HepG2 (cell line): ENCODE data around the gene TNFRSF21. TPM values are rescaled to one million over a fixed set of nuclear protein-coding genes. Genes with fewer than 3 reads are reported as not detected.

ENCODE experiments used
- EEA1 ChIP-seq: sonication (generic); formaldehyde crosslinking; IDR thresholded peaks from 2 replicates; pipeline ENCODE4 v1.5.1; 2020; ENCODE audit warnings: mild to moderate bottlenecking, missing genetic modification reagents, borderline replicate concordance
- HNRNPH1 ChIP-seq: fragments of 200-400 bp; formaldehyde crosslinking; optimal IDR thresholded peaks from 2 replicates; pipeline ENCODE3; 2017; ENCODE audit warnings: mild to moderate bottlenecking, low read depth, low read length
- HNRNPLL ChIP-seq: fragments of 200-400 bp; formaldehyde crosslinking; IDR thresholded peaks from 2 replicates; pipeline ENCODE4 v1.6.1; 2017; ENCODE audit warnings: mild to moderate bottlenecking, low read depth, low read length; ENCODE audit not compliant: poor library complexity, severe bottlenecking
- JARID2 ChIP-seq: sonication (generic); formaldehyde crosslinking; IDR thresholded peaks from 2 replicates; pipeline ENCODE4 v1.8.1; 2023; ENCODE audit warnings: missing genetic modification reagents, inconsistent platforms; ENCODE audit not compliant: insufficient replicate concordance
- MEIS2 ChIP-seq: sonication (generic); formaldehyde crosslinking; IDR thresholded peaks from 2 replicates; pipeline ENCODE4 v1.9.0; 2021; ENCODE audit warnings: mild to moderate bottlenecking, missing genetic modification reagents
- MTF1 ChIP-seq: sonication (generic); formaldehyde crosslinking; IDR thresholded peaks from 2 replicates; pipeline ENCODE4 v1.5.0; 2020; ENCODE audit warnings: missing genetic modification reagents
- MXD4 ChIP-seq: IDR thresholded peaks from 2 replicates; pipeline ENCODE4 v1.6.1; 2016; ENCODE audit warnings: mild to moderate bottlenecking, missing biosample characterization, missing genetic modification reagents
- ONECUT2 ChIP-seq: sonication (generic); formaldehyde crosslinking; IDR thresholded peaks from 2 replicates; pipeline ENCODE4 v1.4.0; 2020; ENCODE audit warnings: missing genetic modification reagents
- PHF8 ChIP-seq: sonication (generic); formaldehyde crosslinking; IDR thresholded peaks from 2 replicates; pipeline ENCODE4 v1.5.0; 2020; ENCODE audit warnings: missing genetic modification reagents
- TCF12 ChIP-seq, 2 experiments: fragments of 450-650 bp in 1 of 2; sonication (generic) in 1 of 2; formaldehyde crosslinking in 1 of 2; IDR thresholded peaks; 2 replicates each; pipeline versions ENCODE4 v1.6.1 to v1.8.0; 2017 to 2022; ENCODE audit warnings: antibody characterized with exemption in 1 of 2, mild to moderate bottlenecking in 1 of 2, missing genetic modification reagents in 1 of 2, moderate library complexity in 1 of 2
- ZFYVE20 ChIP-seq: sonication (generic); formaldehyde crosslinking; IDR thresholded peaks from 2 replicates; pipeline ENCODE4 v1.8.0; 2023; ENCODE audit warnings: low read depth, mild to moderate bottlenecking, moderate library complexity, missing genetic modification reagents, borderline replicate concordance
- ZNF33A ChIP-seq: sonication (generic); formaldehyde crosslinking; IDR thresholded peaks from 2 replicates; pipeline ENCODE4 v1.5.1; 2020; ENCODE audit warnings: missing genetic modification reagents, mild to moderate bottlenecking, moderate library complexity, borderline replicate concordance
- ZNF747 ChIP-seq: sonication (generic); formaldehyde crosslinking; IDR thresholded peaks from 2 replicates; pipeline ENCODE4 v1.8.1; 2023; ENCODE audit warnings: missing genetic modification reagents, mild to moderate bottlenecking, borderline replicate concordance
- ZZZ3 ChIP-seq: sonication (generic); formaldehyde crosslinking; IDR thresholded peaks from 2 replicates; pipeline ENCODE4 v1.4.0; 2020; ENCODE audit warnings: missing genetic modification reagents, mild to moderate bottlenecking, borderline replicate concordance
- polyA plus RNA-seq, 8 experiments: library from polyadenylated mRNA; depleted of rRNA in 3 of 8; stranded (reverse) in 7 of 8; unstranded in 1 of 8; fragments of >200 nt; fragmentation: Illumina TruSeq in 4 of 8; extraction: Trizol in 4 of 8; gene quantifications; 2 replicates each; pipeline versions ENCODE4 v1.2.1 to v1.2.3, GENCODE V29; 2011 to 2016; ENCODE audit warnings: low read depth in 4 of 8, missing spikeins in 1 of 8, mixed read lengths in 1 of 8; ENCODE audit not compliant: insufficient read depth in 1 of 8
- total RNA-seq, 5 experiments: library from RNA; depleted of rRNA; stranded (reverse); fragments of >200 nt; fragmentation: Illumina TruSeq; extraction: Trizol; gene quantifications; 2 replicates each; pipeline ENCODE4 v1.2.3, GENCODE V29; 2016; ENCODE audit warnings: low read depth in 1 of 5
- TF ChIP-seq, protein P1 (sequence below): sonication (generic); formaldehyde crosslinking; IDR thresholded peaks from 2 replicates; pipeline ENCODE4 v1.4.0; 2020; ENCODE audit warnings: missing genetic modification reagents
- TF ChIP-seq, protein P2 (sequence below): sonication (generic); formaldehyde crosslinking; IDR thresholded peaks from 2 replicates; pipeline ENCODE4 v1.4.0; 2020; ENCODE audit warnings: mild to moderate bottlenecking, missing genetic modification reagents
- TF ChIP-seq, protein P3 (sequence below): sonication (generic); formaldehyde crosslinking; IDR thresholded peaks from 2 replicates; pipeline ENCODE4 v1.4.0; 2020; ENCODE audit warnings: mild to moderate bottlenecking, low read depth, missing genetic modification reagents
- TF ChIP-seq, protein P4 (sequence below): sonication (generic); formaldehyde crosslinking; IDR thresholded peaks from 2 replicates; pipeline ENCODE4 v1.9.0; 2021; ENCODE audit warnings: missing genetic modification reagents, mild to moderate bottlenecking, borderline replicate concordance
- TF ChIP-seq, protein P5 (sequence below), 2 experiments: sonication (generic) in 1 of 2; formaldehyde crosslinking in 1 of 2; IDR thresholded peaks; 2 replicates each; pipeline versions ENCODE4 v1.4.0 to v1.6.1; 2016 to 2020; ENCODE audit warnings: borderline replicate concordance in 1 of 2, low read depth in 1 of 2, mild to moderate bottlenecking in 1 of 2, missing genetic modification reagents in 1 of 2

Gene TNFRSF21
- total and polyA plus RNA-seq, 2 of the 13 experiments (the other 11 are each of a cell fraction or from before 2014, with no cell fraction given), result 24.8 to 46.3 TPM

DNA sequence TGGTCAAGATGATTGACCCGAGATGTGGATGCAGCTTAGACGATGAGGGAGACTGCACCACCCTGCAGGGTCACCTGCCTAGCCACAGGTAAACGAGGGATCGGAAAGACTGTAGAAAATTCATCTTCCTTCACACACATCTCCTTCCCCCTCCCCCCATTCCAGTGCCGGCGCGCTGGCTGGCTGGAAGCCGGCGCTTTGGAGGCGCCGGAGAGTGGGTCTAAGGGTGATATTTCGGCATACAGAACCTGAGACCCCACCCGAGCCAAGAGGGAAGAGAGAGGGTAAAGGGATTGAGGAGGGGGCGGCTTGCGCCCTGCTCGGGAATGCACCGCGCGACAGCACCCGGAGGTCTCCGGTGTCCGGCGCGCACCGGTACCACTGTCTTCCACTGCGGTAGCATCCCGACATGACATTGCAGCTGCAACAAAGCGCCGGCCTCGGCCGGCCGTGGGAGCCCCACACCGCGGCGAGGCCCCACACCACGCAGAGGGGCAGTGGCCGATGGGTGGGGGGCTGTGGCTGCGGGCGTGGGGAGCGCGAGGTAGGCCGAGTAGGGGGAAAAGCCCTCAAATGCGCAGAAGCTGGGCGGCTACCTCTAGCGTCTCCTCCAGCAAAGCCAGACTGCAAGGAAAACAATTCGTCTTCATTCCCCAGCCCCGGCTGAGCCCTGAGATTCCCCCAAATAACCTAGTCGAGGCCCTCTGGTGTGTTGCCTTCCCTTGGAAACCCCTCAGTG, 984 bp downstream of the TNFRSF21 start (continued):
- TF ChIP-seq, protein P1, sequence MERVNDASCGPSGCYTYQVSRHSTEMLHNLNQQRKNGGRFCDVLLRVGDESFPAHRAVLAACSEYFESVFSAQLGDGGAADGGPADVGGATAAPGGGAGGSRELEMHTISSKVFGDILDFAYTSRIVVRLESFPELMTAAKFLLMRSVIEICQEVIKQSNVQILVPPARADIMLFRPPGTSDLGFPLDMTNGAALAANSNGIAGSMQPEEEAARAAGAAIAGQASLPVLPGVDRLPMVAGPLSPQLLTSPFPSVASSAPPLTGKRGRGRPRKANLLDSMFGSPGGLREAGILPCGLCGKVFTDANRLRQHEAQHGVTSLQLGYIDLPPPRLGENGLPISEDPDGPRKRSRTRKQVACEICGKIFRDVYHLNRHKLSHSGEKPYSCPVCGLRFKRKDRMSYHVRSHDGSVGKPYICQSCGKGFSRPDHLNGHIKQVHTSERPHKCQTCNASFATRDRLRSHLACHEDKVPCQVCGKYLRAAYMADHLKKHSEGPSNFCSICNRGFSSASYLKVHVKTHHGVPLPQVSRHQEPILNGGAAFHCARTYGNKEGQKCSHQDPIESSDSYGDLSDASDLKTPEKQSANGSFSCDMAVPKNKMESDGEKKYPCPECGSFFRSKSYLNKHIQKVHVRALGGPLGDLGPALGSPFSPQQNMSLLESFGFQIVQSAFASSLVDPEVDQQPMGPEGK (CRISPR knock-in tag), result peak; percentile 6; the same call in 1 of the 2 replicates
- TF ChIP-seq, protein P2, sequence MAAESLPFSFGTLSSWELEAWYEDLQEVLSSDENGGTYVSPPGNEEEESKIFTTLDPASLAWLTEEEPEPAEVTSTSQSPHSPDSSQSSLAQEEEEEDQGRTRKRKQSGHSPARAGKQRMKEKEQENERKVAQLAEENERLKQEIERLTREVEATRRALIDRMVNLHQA, result no peak
- TF ChIP-seq ZNF747 (CRISPR knock-in tag), result no peak
- TF ChIP-seq, protein P3, sequence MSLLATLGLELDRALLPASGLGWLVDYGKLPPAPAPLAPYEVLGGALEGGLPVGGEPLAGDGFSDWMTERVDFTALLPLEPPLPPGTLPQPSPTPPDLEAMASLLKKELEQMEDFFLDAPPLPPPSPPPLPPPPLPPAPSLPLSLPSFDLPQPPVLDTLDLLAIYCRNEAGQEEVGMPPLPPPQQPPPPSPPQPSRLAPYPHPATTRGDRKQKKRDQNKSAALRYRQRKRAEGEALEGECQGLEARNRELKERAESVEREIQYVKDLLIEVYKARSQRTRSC (CRISPR knock-in tag), result no peak
- TF ChIP-seq ZNF33A (CRISPR knock-in tag), result no peak
- TF ChIP-seq MXD4 (CRISPR knock-in tag), result no peak
- TF ChIP-seq PHF8 (CRISPR knock-in tag), result no peak; the same call in 1 of the 2 replicates
- TF ChIP-seq TCF12 (IDR thresholded peaks at IDR 0.05), result no peak
- no peak for TF ChIP-seq TCF12 (CRISPR knock-in tag; IDR thresholded peaks at IDR 0.05)
- TF ChIP-seq ONECUT2 (CRISPR knock-in tag), result no peak
- peak; percentile 28 for TF ChIP-seq JARID2 (CRISPR knock-in tag)
- no peak for TF ChIP-seq ZFYVE20
- TF ChIP-seq EEA1 (CRISPR knock-in tag), result no peak
- peak; percentile 47 for TF ChIP-seq HNRNPH1
- TF ChIP-seq MTF1, result no peak
- no peak for TF ChIP-seq HNRNPLL
- TF ChIP-seq ZZZ3 (CRISPR knock-in tag), result no peak
- TF ChIP-seq, protein P4, sequence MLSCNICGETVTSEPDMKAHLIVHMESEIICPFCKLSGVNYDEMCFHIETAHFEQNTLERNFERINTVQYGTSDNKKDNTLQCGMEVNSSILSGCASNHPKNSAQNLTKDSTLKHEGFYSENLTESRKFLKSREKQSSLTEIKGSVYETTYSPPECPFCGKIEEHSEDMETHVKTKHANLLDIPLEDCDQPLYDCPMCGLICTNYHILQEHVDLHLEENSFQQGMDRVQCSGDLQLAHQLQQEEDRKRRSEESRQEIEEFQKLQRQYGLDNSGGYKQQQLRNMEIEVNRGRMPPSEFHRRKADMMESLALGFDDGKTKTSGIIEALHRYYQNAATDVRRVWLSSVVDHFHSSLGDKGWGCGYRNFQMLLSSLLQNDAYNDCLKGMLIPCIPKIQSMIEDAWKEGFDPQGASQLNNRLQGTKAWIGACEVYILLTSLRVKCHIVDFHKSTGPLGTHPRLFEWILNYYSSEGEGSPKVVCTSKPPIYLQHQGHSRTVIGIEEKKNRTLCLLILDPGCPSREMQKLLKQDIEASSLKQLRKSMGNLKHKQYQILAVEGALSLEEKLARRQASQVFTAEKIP, result no peak
- no peak for TF ChIP-seq MEIS2 (CRISPR knock-in tag)
- TF ChIP-seq, protein P5, sequence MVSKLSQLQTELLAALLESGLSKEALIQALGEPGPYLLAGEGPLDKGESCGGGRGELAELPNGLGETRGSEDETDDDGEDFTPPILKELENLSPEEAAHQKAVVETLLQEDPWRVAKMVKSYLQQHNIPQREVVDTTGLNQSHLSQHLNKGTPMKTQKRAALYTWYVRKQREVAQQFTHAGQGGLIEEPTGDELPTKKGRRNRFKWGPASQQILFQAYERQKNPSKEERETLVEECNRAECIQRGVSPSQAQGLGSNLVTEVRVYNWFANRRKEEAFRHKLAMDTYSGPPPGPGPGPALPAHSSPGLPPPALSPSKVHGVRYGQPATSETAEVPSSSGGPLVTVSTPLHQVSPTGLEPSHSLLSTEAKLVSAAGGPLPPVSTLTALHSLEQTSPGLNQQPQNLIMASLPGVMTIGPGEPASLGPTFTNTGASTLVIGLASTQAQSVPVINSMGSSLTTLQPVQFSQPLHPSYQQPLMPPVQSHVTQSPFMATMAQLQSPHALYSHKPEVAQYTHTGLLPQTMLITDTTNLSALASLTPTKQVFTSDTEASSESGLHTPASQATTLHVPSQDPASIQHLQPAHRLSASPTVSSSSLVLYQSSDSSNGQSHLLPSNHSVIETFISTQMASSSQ (IDR thresholded peaks at IDR 0.05; ENCODE audit: low read depth), result no peak
- TF ChIP-seq, protein P5 (CRISPR knock-in tag; IDR thresholded peaks at IDR 0.05; ENCODE audit: borderline replicate concordance), result no peak
